GM12878 (cell line): ENCODE data around the gene TNFRSF1A. TPM values are rescaled to one million over a fixed set of nuclear protein-coding genes. Genes with fewer than 3 reads are reported as not detected.

ENCODE experiments used
- ATAC-seq: fragments of 200-7000 bp; cut with Tn5 transposase; 3 replicates; pipeline ENCODE4 v1.9.1; 2020; ENCODE audit warnings: mild to moderate bottlenecking, moderate library complexity
- BruUV-seq: library from RNA; stranded (reverse); fragments of 400-500 nt; replicated peaks from 2 replicates; lab custom pipeline; 2021; lab: Mats Ljungman, UMichigan
- CTCF ChIA-PET: fragments of 300-600 bp; sonication (Branson Sonifier 250); formaldehyde crosslinking; extraction: SDS; loops from one replicate; lab custom pipeline; 2021; ENCODE audit warnings: inconsistent platforms; lab: Yijun Ruan, JAX
- POLR2A ChIA-PET: fragments of 350-600 bp; formaldehyde crosslinking; extraction: SDS; loops from one replicate; lab custom pipeline; 2021; ENCODE audit warnings: inconsistent platforms; lab: Charles Lee
- RAD21 ChIA-PET: fragments of 300-600 bp; sonication (Branson Sonifier 250); formaldehyde crosslinking; loops from one replicate; lab custom pipeline; 2023; ENCODE audit warnings: antibody characterized with exemption; ENCODE audit not compliant: unreplicated experiment; lab: Charles Lee
- SMC1A ChIA-PET: fragments of 300-600 bp; sonication (Branson Sonifier 250); formaldehyde crosslinking; loops from one replicate; lab custom pipeline; 2023; ENCODE audit not compliant: unreplicated experiment, uncharacterized antibody; lab: Charles Lee
- DNase-seq: peaks from one replicate; pipeline ENCODE4 v3.0.0-alpha.2; 2011; ENCODE audit warnings: low read depth, low spot score
- FAIRE-seq: peaks from 3 replicates; lab custom pipeline; 2011; peaks lifted over from hg19 to GRCh38; lab: Jason Lieb, UNC
- H2AFZ ChIP-seq: 2 replicates; pipeline ENCODE4 v1.6.0; 2011; ENCODE audit warnings: low read depth, low read length, control low read depth; ENCODE audit not compliant: control insufficient read depth
- H3K27ac ChIP-seq: 2 replicates; pipeline ENCODE4 v1.5.1; 2011; ENCODE audit warnings: control low read depth; ENCODE audit not compliant: control insufficient read depth, insufficient read depth
- H3K27me3 ChIP-seq, 2 experiments: replicated peaks in 1 of 2; 2 replicates each; pipeline versions ENCODE4 v1.6.0 to v1.6.1; 2011; ENCODE audit warnings: low read length in 1 of 2; ENCODE audit not compliant: control insufficient read depth in 2 of 2, insufficient read depth in 2 of 2
- H3K36me3 ChIP-seq, 2 experiments: 2 replicates each; pipeline ENCODE4 v1.5.1; 2011; ENCODE audit warnings: low read length in 1 of 2; ENCODE audit not compliant: control insufficient read depth in 2 of 2, insufficient read depth in 2 of 2
- H3K4me1 ChIP-seq: 2 replicates; pipeline ENCODE4 v1.6.1; 2011; ENCODE audit warnings: mild to moderate bottlenecking, low read length, moderate library complexity, mixed read lengths; ENCODE audit not compliant: control insufficient read depth, insufficient read depth
- H3K4me2 ChIP-seq: 2 replicates; pipeline ENCODE4 v1.6.0; 2011; ENCODE audit warnings: control low read depth; ENCODE audit not compliant: control insufficient read depth, insufficient read depth
- H3K4me3 ChIP-seq: fragments of 200-600 bp; sonication (generic); 2 replicates; pipeline ENCODE4 v1.5.1; 2016
- H3K79me2 ChIP-seq: 2 replicates; pipeline ENCODE4 v1.6.0; 2011; ENCODE audit warnings: low read length; ENCODE audit not compliant: control insufficient read depth, insufficient read depth
- H3K9ac ChIP-seq: 2 replicates; pipeline ENCODE4 v1.8.0; 2011; ENCODE audit warnings: low read length, control low read depth, mixed read lengths; ENCODE audit not compliant: control insufficient read depth, insufficient read depth
- H3K9me3 ChIP-seq: replicated peaks from 3 replicates; pipeline ENCODE4 v1.5.1; 2011; ENCODE audit warnings: mild to moderate bottlenecking, low read length; ENCODE audit not compliant: control insufficient read depth, insufficient read depth
- H4K20me1 ChIP-seq: 2 replicates; pipeline ENCODE4 v1.6.0; 2011; ENCODE audit not compliant: control insufficient read depth, insufficient read depth
- BRCA1 ChIP-seq: IDR thresholded peaks from 2 replicates; pipeline ENCODE4 v1.6.1; 2011; ENCODE audit warnings: low read depth, low read length, improper control_type of control experiment
- FOXK2 ChIP-seq: fragments of 450-650 bp; IDR thresholded peaks from 2 replicates; pipeline ENCODE4 v1.6.1; 2017; ENCODE audit warnings: mild to moderate bottlenecking, moderate library complexity
- FOXM1 ChIP-seq: IDR thresholded peaks from 2 replicates; pipeline ENCODE4 v1.6.1; 2012; ENCODE audit warnings: low read depth, mild to moderate bottlenecking, inconsistent platforms, low read length, moderate library complexity
- NFIC ChIP-seq: IDR thresholded peaks from 2 replicates; pipeline ENCODE4 v1.6.1; 2012; ENCODE audit warnings: low read depth, mild to moderate bottlenecking, inconsistent platforms, low read length, moderate library complexity
- POLR2AphosphoS2 ChIP-seq: IDR thresholded peaks from 2 replicates; pipeline ENCODE4 v1.6.1; 2011; ENCODE audit warnings: low read depth, mild to moderate bottlenecking, low read length, improper control_type of control experiment, moderate library complexity
- RCOR1 ChIP-seq: conservative IDR thresholded peaks from 2 replicates; pipeline ENCODE4 v1.6.1; 2012; ENCODE audit warnings: low read depth, low read length, improper control_type of control experiment
- SIX5 ChIP-seq: IDR thresholded peaks from 2 replicates; pipeline ENCODE4 v1.6.1; 2011; ENCODE audit warnings: mild to moderate bottlenecking, low read depth, low read length, moderate library complexity; ENCODE audit not compliant: severe bottlenecking
- SMAD1 ChIP-seq: fragments of 450-650 bp; IDR thresholded peaks from 2 replicates; pipeline ENCODE4 v1.6.1; 2018; ENCODE audit warnings: mild to moderate bottlenecking, low read depth; ENCODE audit not compliant: partially characterized antibody
- TCF3 ChIP-seq: IDR thresholded peaks from 2 replicates; pipeline ENCODE4 v1.6.1; 2012; ENCODE audit warnings: low read depth, mild to moderate bottlenecking, low read length, borderline replicate concordance; ENCODE audit not compliant: insufficient read depth
- YY1 ChIP-seq: IDR thresholded peaks from 2 replicates; pipeline ENCODE4 v1.6.1; 2011; ENCODE audit warnings: low read depth, mild to moderate bottlenecking, low read length
- WGBS: methylation state at CpG from one replicate; pipeline ENCODE4 v1.1.6; 2016; ENCODE audit warnings: low lambda C conversion rate; ENCODE audit not compliant: insufficient replicate concordance, insufficient coverage; ENCODE audit errors: missing lambda C conversion rate; 5-methylcytosine and 5-hydroxymethylcytosine counted together
- in situ Hi-C: fragments of 300-500 bp; cut with MboI; formaldehyde crosslinking; loops from 9 replicates; pipeline ENCODE4 v1.14.3; 2018; ENCODE audit warnings: mixed read lengths
- intact Hi-C: fragments of 100-400 bp; cut with micrococcal nuclease; formaldehyde crosslinking; loops from one replicate; pipeline ENCODE4 v1.14.2; 2022; ENCODE audit not compliant: unreplicated experiment
- polyA plus RNA-seq, 11 experiments: library from polyadenylated mRNA; depleted of rRNA in 4 of 11; unstranded in 6 of 11; stranded (reverse) in 5 of 11; fragments of >200 nt; fragmentation: Nextera tagmentation in 4 of 11; fragmentation: Illumina TruSeq in 1 of 11; extraction: Ambion mirVana in 4 of 11; extraction: Trizol in 1 of 11; gene quantifications; 1 replicate in 1 of 11; 2 replicates in 10 of 11; pipeline versions ENCODE4 v1.2.1 to v1.2.3, GENCODE V29; 2011 to 2016; ENCODE audit warnings: inconsistent platforms in 2 of 11, missing spikeins in 2 of 11, low read depth in 1 of 11
- total RNA-seq, 4 experiments: library from RNA; depleted of rRNA in 3 of 4; stranded (reverse); fragments of >200 nt in 3 of 4; fragmentation: Illumina TruSeq in 1 of 4; extraction: Trizol in 1 of 4; gene quantifications; 2 replicates each; pipeline versions ENCODE4 v1.2.1 to v1.2.3, GENCODE V29; 2013 to 2021
- TF ChIP-seq, protein P1 (sequence below): fragments of 450-650 bp; IDR thresholded peaks from 2 replicates; pipeline ENCODE4 v1.6.1; 2016; ENCODE audit warnings: mild to moderate bottlenecking

Gene TNFRSF1A
- total and polyA plus RNA-seq, 10 of the 15 experiments (the other 5 are each of a cell fraction or from before 2014, with no cell fraction given), result 0.24 to 16.5 (median 13.0) TPM

DNA sequence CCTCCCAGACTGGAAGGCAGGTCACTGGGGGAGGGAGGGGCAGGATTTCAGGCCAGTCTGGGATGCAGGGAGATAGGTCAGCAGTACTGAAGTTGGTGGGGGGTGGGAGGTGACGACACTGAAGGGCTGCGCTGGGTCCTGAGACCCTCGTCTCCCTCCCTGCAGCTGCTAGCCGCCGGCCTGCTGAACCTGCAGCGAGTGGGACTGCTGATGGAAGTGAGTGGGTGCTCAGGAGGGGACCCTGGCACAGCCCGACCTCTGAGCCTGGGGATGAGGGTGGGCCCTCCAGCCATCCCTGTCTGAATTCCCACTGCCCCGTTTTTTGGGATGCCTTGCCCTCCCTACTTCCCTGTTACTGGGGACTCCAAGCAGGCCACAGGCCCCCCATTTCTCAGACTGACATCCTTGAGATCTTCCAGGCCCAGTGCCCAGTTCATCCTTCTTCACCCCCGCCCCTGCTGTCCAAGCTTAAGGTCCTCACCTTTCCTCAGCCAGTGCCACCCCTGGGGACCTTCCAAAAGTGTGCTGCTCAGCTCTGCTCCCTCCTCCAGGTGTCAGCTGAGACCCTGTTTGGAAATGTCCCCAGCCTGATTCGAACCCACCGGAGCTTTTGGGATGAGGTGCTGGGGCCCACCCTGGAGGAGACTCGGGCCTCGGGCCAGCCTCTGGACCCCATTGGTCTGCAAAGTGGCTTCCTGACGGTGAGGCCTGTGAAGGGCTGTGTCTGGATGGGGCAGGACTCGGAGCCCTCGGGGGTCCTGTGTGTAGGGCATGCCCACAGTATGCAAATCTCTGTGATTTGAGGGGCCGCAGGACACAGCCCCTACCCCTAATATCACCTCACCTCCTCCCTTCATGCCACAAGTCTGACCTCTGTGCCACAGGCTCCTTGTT, 25.9 kb downstream of the TNFRSF1A start:
- ATAC-seq (no peak), FAIRE-seq (no peak), DNase-seq (no peak)
- TF ChIP-seq, protein P1, sequence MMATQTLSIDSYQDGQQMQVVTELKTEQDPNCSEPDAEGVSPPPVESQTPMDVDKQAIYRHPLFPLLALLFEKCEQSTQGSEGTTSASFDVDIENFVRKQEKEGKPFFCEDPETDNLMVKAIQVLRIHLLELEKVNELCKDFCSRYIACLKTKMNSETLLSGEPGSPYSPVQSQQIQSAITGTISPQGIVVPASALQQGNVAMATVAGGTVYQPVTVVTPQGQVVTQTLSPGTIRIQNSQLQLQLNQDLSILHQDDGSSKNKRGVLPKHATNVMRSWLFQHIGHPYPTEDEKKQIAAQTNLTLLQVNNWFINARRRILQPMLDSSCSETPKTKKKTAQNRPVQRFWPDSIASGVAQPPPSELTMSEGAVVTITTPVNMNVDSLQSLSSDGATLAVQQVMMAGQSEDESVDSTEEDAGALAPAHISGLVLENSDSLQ, result no peak
- no peak for TF ChIP-seq FOXK2
- TF ChIP-seq YY1, result no peak
- no peak for TF ChIP-seq BRCA1
- TF ChIP-seq TCF3, result no peak
- no peak for TF ChIP-seq RCOR1
- TF ChIP-seq SIX5, result no peak
- no peak for TF ChIP-seq NFIC
- TF ChIP-seq FOXM1, result no peak
- no peak for TF ChIP-seq SMAD1
- no peak for TF ChIP-seq POLR2AphosphoS2
- no peak overlapping the region for H3K4me3 ChIP-seq
- POLR2A ChIA-PET, result interaction anchor here (0.8 to 0.9 kb wide), 3 partner anchors 9 to 177 kb away, joined by 3 read pairs; partner anchors contain the start of gene MRPL51
- H2AFZ ChIP-seq, result no peak overlapping the region
- RAD21 ChIA-PET, result interaction anchor here (1.0 to 1.4 kb wide), 2 partner anchors 20 to 30 kb away, joined by 3 to 4 read pairs; no protein-coding TSS in a partner anchor
- H3K27me3 ChIP-seq, result no peaks in the 10 kb centered on the region
- no peaks in the 10 kb centered on the region for H3K36me3 ChIP-seq
- no peak overlapping the region for H3K27ac ChIP-seq
- 54% methylated on average over 17 of the region's 17 CpGs for WGBS
- SMC1A ChIA-PET, result interaction anchor here (1.3 kb wide), 1 partner anchor 19 kb away, joined by 3 read pairs; no protein-coding TSS in a partner anchor
- no peaks in the 10 kb centered on the region for H3K9me3 ChIP-seq
- peaks cover 32% of the 10 kb centered on the region for H3K4me1 ChIP-seq
- no peaks in the 10 kb centered on the region for H3K79me2 ChIP-seq
- H4K20me1 ChIP-seq, result no peaks in the 10 kb centered on the region
- in situ Hi-C loops (no loop called here), intact Hi-C loops (no loop called here)
- no TSS peak for BruUV-seq
- no peak overlapping the region for H3K9ac ChIP-seq
- CTCF ChIA-PET, result interaction anchor here (0.9 to 1.3 kb wide), 2 partner anchors 10 to 17 kb away, joined by 3 to 4 read pairs; no protein-coding TSS in a partner anchor
- H3K4me2 ChIP-seq, result no peak overlapping the region
